PC-3 (cell line): ENCODE results near the gene HEXA. TPM values are rescaled to one million over a fixed set of nuclear protein-coding genes. Genes with fewer than 3 reads are reported as not detected.

ENCODE experiments used
- ATAC-seq: fragments of 200-7000 bp; cut with Tn5 transposase; 2 replicates; pipeline ENCODE4 v1.9.1; 2020; ENCODE audit warnings: mild to moderate bottlenecking, moderate library complexity
- BruUV-seq: library from RNA; stranded (reverse); fragments of 400-500 nt; replicated peaks from 2 replicates; lab custom pipeline; 2021; lab: Mats Ljungman, UMichigan
- CTCF ChIA-PET: fragments of 300-600 bp; sonication (Branson Sonifier 250); formaldehyde crosslinking; loops from one replicate; lab custom pipeline; 2022; ENCODE audit warnings: antibody characterized with exemption; lab: Charles Lee
- POLR2A ChIA-PET: fragments of 300-600 bp; sonication (Branson Sonifier 250); formaldehyde crosslinking; loops from one replicate; lab custom pipeline; 2022; ENCODE audit warnings: antibody characterized with exemption; ENCODE audit not compliant: unreplicated experiment; lab: Charles Lee
- DNase-seq: peaks from one replicate; pipeline ENCODE4 v3.0.0-alpha.2; 2015
- H2AFZ ChIP-seq: fragments of 300-600 bp; sonication (generic); 2 replicates; pipeline ENCODE4 v1.6.0; 2016; ENCODE audit warnings: antibody characterized with exemption, low read length
- H3F3A ChIP-seq: fragments of 300-600 bp; sonication (generic); one replicate; pipeline ENCODE4 v1.6.0; 2017; ENCODE audit warnings: antibody characterized with exemption, low read length, control low read depth, mild to moderate bottlenecking; ENCODE audit not compliant: unreplicated experiment
- H3K27ac ChIP-seq: fragments of 300-600 bp; sonication (generic); 2 replicates; pipeline ENCODE4 v1.5.1; 2016; ENCODE audit warnings: mild to moderate bottlenecking, low read length
- H3K27me3 ChIP-seq: fragments of 300-600 bp; sonication (generic); 2 replicates; pipeline ENCODE4 v1.6.1; 2016; ENCODE audit warnings: low read length, mixed read lengths
- H3K36me3 ChIP-seq: fragments of 300-600 bp; sonication (generic); 2 replicates; pipeline ENCODE4 v1.6.1; 2016; ENCODE audit warnings: low read depth, mixed run types, low read length, mixed read lengths
- H3K4me1 ChIP-seq: fragments of 300-600 bp; sonication (generic); 2 replicates; pipeline ENCODE4 v1.5.1; 2016; ENCODE audit warnings: low read length; ENCODE audit not compliant: insufficient read depth
- H3K4me2 ChIP-seq: fragments of 300-600 bp; sonication (generic); 2 replicates; pipeline ENCODE4 v1.6.0; 2016; ENCODE audit warnings: low read length
- H3K4me3 ChIP-seq: fragments of 300-600 bp; sonication (generic); 2 replicates; pipeline ENCODE4 v1.5.1; 2016; ENCODE audit warnings: mild to moderate bottlenecking, low read length, mixed read lengths
- H3K79me2 ChIP-seq: fragments of 300-600 bp; sonication (generic); 2 replicates; pipeline ENCODE4 v1.6.1; 2017; ENCODE audit warnings: low read length, mixed read lengths
- H3K9ac ChIP-seq: fragments of 300-600 bp; sonication (generic); 2 replicates; pipeline ENCODE4 v1.6.0; 2016; ENCODE audit warnings: mild to moderate bottlenecking, low read length
- H3K9me2 ChIP-seq: fragments of 300-600 bp; sonication (generic); replicated peaks from 2 replicates; pipeline ENCODE4 v1.6.1; 2016; ENCODE audit warnings: mixed run types, low read length, mixed read lengths
- H3K9me3 ChIP-seq: fragments of 300-600 bp; sonication (generic); 2 replicates; pipeline ENCODE4 v1.6.1; 2016; ENCODE audit warnings: low read length, mixed read lengths
- H4K20me1 ChIP-seq: fragments of 300-600 bp; sonication (generic); 2 replicates; pipeline ENCODE4 v1.6.1; 2016; ENCODE audit warnings: low read length, mixed read lengths
- EZH2 ChIP-seq: fragments of 300-600 bp; sonication (generic); IDR thresholded peaks from one replicate; pipeline ENCODE4 v1.6.1; 2017; ENCODE audit warnings: antibody characterized with exemption, mild to moderate bottlenecking, low read length; ENCODE audit not compliant: unreplicated experiment
- EZH2phosphoT487 ChIP-seq: fragments of 300-600 bp; sonication (generic); IDR thresholded peaks from 2 replicates; pipeline ENCODE4 v1.6.1; 2018; ENCODE audit warnings: mild to moderate bottlenecking, antibody characterized with exemption, low read length, borderline replicate concordance
- intact Hi-C: fragments of 100-400 bp; cut with micrococcal nuclease; formaldehyde crosslinking; loops from 2 replicates; pipeline ENCODE4 v1.9.0; 2023
- total RNA-seq: library from RNA; depleted of rRNA; stranded (reverse); fragments of >200 nt; gene quantifications from 2 replicates; pipeline ENCODE4 v1.2.3, GENCODE V29; 2014
- TF ChIP-seq, protein P1 (sequence below): fragments of 300-600 bp; sonication (generic); conservative IDR thresholded peaks from 2 replicates; pipeline ENCODE4 v1.5.1; 2017; ENCODE audit warnings: antibody characterized with exemption, low read depth, mild to moderate bottlenecking, low read length

HEXA gene
- total RNA-seq, 1 experiment from 2014 or later, result not detected

- CTCF ChIA-PET, result interaction anchor here (0.6 kb wide), 2 partner anchors 27 to 193 kb away, joined by 4 to 6 read pairs; no protein-coding TSS in a partner anchor
These were observed 36.0 kb downstream of the HEXA start for GRCh38 chr15:72339777-72340177.

DNA sequence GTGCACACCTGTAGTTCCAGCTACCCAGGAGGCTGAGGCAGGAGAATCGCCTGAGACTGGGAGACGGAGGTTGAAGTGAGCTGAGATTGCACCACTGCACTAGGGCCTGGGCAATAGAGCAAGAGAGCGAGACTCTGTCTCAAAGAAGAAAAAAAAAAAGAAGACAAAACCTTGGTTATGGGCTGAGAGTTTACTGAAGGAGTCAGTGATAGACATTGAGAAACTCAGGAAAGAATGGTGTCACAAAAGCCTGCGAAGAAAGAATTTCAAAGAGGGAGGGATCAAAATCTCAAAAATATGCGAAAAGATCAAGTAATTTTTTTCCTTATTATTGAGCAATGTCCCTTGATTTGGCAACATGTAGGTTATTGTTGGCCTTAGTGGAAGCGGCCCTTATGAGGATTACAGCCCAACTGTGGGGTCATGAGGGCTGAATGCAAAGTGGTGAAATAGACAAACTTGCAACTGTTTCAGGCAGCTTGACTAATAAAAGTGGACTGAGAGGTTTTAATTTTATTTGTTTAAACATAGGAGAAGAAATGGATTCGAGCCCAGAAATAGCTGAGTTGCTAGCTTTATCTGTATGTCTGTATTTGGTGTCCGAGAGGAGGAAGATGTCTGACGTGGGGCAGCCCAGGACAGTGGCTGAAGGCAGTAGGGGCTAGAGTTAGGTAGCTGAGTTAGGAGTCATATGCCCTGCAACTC is 37.0 kb downstream of the HEXA start:
- no peak overlapping the region for H3K4me3 ChIP-seq
- ChIA-PET CTCF (interaction anchor here (0.6 kb wide), 1 partner anchor 195 kb away, joined by 3 read pairs; no protein-coding TSS in a partner anchor), POLR2A (no interaction called here)
- no peak overlapping the region for H3K9ac ChIP-seq
- ATAC-seq (peak; percentile 19; the same call in 1 of the 2 replicates), DNase-seq (peak; percentile 2)
- H3K27ac ChIP-seq, result no peak overlapping the region
- TF ChIP-seq EZH2phosphoT487 (no peak), EZH2 (no peak)
- TF ChIP-seq, protein P1, sequence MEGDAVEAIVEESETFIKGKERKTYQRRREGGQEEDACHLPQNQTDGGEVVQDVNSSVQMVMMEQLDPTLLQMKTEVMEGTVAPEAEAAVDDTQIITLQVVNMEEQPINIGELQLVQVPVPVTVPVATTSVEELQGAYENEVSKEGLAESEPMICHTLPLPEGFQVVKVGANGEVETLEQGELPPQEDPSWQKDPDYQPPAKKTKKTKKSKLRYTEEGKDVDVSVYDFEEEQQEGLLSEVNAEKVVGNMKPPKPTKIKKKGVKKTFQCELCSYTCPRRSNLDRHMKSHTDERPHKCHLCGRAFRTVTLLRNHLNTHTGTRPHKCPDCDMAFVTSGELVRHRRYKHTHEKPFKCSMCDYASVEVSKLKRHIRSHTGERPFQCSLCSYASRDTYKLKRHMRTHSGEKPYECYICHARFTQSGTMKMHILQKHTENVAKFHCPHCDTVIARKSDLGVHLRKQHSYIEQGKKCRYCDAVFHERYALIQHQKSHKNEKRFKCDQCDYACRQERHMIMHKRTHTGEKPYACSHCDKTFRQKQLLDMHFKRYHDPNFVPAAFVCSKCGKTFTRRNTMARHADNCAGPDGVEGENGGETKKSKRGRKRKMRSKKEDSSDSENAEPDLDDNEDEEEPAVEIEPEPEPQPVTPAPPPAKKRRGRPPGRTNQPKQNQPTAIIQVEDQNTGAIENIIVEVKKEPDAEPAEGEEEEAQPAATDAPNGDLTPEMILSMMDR, result no peak
- H3K79me2 ChIP-seq, result no peaks in the 10 kb centered on the region
- peak overlapping the region; percentile 77; the same call in 1 of the 2 replicates for H3K4me2 ChIP-seq
- intact Hi-C loops, result no loop called here
- no TSS peak for BruUV-seq
- no peaks in the 10 kb centered on the region for H3K36me3 ChIP-seq
- H3K9me2 ChIP-seq, result no peaks in the 10 kb centered on the region
- H3K27me3 ChIP-seq, result no peaks in the 10 kb centered on the region
- no peaks in the 10 kb centered on the region for H4K20me1 ChIP-seq
- no peaks in the 10 kb centered on the region for H3F3A ChIP-seq
- H3K4me1 ChIP-seq, result peaks cover 19% of the 10 kb centered on the region
- peak overlapping the region; percentile 31; the same call in 1 of the 2 replicates for H2AFZ ChIP-seq
- no peaks in the 10 kb centered on the region for H3K9me3 ChIP-seq

More at GRCh38 chr15:72339777-72340177, 36.0 kb downstream of the HEXA start:
- peak overlapping the region; percentile 77 for H3K4me2 ChIP-seq
- H3K4me3 ChIP-seq, result no peak overlapping the region; the same call in 1 of the 2 replicates
- H3K9me3 ChIP-seq, result no peaks in the 10 kb centered on the region
- no peak for TF ChIP-seq EZH2
- TF ChIP-seq, protein P1, result no peak
- TF ChIP-seq EZH2phosphoT487, result no peak
- H3F3A ChIP-seq, result no peaks in the 10 kb centered on the region
- no peak overlapping the region for H3K9ac ChIP-seq
- peak; percentile 94 for ATAC-seq
- peaks cover 19% of the 10 kb centered on the region for H3K4me1 ChIP-seq
- no peaks in the 10 kb centered on the region for H3K79me2 ChIP-seq
- H4K20me1 ChIP-seq, result no peaks in the 10 kb centered on the region
- H3K36me3 ChIP-seq, result no peaks in the 10 kb centered on the region
- no peaks in the 10 kb centered on the region for H3K9me2 ChIP-seq
- intact Hi-C loops, result loop anchor here (10.0 kb wide), 1 partner anchor 245 kb away; no protein-coding TSS in a partner anchor
- POLR2A ChIA-PET, result interaction anchor here (0.6 kb wide), 1 partner anchor 11 kb away, joined by 7 read pairs; no protein-coding TSS in a partner anchor
- H3K27me3 ChIP-seq, result no peaks in the 10 kb centered on the region
- peak; percentile 73 for DNase-seq
- H2AFZ ChIP-seq, result peak overlapping the region; percentile 64
- no TSS peak for BruUV-seq
- H3K27ac ChIP-seq, result peak overlapping the region; percentile 56

- H3K9me2 ChIP-seq, result no peaks in the 10 kb centered on the region
- no peak overlapping the region for H3K4me2 ChIP-seq
- no peaks in the 10 kb centered on the region for H3F3A ChIP-seq
- peaks cover 19% of the 10 kb centered on the region for H3K4me1 ChIP-seq
- H3K79me2 ChIP-seq, result no peaks in the 10 kb centered on the region
- POLR2A ChIA-PET, result no interaction called here
- no peak overlapping the region for H2AFZ ChIP-seq
- no peak overlapping the region for H3K9ac ChIP-seq
- ATAC-seq, result no peak
- H3K4me3 ChIP-seq, result no peak overlapping the region
- H3K36me3 ChIP-seq, result no peaks in the 10 kb centered on the region
- no peaks in the 10 kb centered on the region for H3K9me3 ChIP-seq
- intact Hi-C loops, result no loop called here
- CTCF ChIA-PET, result no interaction called here
- H4K20me1 ChIP-seq, result no peaks in the 10 kb centered on the region
- no peaks in the 10 kb centered on the region for H3K27me3 ChIP-seq
- no peak for TF ChIP-seq EZH2phosphoT487
- TF ChIP-seq, protein P1, result no peak
- no peak for TF ChIP-seq EZH2
- DNase-seq, result no peak
- no peak overlapping the region for H3K27ac ChIP-seq
- no TSS peak for BruUV-seq
These were observed 37.7 kb downstream of the HEXA start for GRCh38 chr15:72338148-72338547.
